Urothelium cell line (cell line): ENCODE results near the gene CUL9.
"Not testable (repeated sequence)": the region's sequence is repeated elsewhere in the genome, so short reads cannot be mapped to it uniquely, and the experiment has no call there.

ENCODE experiments used
- DNase-seq: peaks from one replicate; pipeline ENCODE4 v3.0.0; 2011; ENCODE audit warnings: low spot score, mixed read lengths
- FAIRE-seq: peaks from 2 replicates; lab custom pipeline; 2011; peaks lifted over from hg19 to GRCh38; lab: Jason Lieb, UNC

The CUL9 gene

GRCh38 chr6:43181942-43182860 is at the start of gene CUL9:
Gene CUL9, plus strand, starts transcription at chr6:43182196. Its CDS starts 2,115 bp downstream, at chr6:43184311.
- FAIRE-seq (peak; percentile 90), DNase-seq (peak; percentile 91)

- FAIRE-seq (no peak), DNase-seq (no peak)
These were observed 43.7 kb upstream of the CUL9 start for GRCh38 chr6:43138267-43138666.

GRCh38 chr6:43139973-43140372 is 42.0 kb upstream of the CUL9 start:
- not testable (repeated sequence) for DNase-seq, FAIRE-seq

DNA sequence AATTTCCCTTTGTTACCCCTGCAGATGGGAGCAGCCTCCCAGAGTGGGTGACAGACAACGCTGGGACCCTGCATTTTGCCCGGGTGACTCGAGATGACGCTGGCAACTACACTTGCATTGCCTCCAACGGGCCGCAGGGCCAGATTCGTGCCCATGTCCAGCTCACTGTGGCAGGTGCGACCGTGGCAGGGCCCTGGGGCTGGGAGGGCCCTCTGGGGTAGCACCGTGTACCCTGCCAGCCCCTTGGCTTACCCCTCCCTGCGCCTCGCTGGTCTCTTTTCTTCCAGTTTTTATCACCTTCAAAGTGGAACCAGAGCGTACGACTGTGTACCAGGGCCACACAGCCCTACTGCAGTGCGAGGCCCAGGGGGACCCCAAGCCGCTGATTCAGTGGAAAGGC is 40.4 kb upstream of the CUL9 start:
- DNase-seq (no peak), FAIRE-seq (no peak)

- DNase-seq (no peak), FAIRE-seq (no peak)
These were observed 39.9 kb upstream of the CUL9 start for GRCh38 chr6:43142101-43142500.

GRCh38 chr6:43143235-43144128 is 38.5 kb upstream of the CUL9 start:
- FAIRE-seq (no peak), DNase-seq (peak; percentile 85)

- FAIRE-seq (no peak), DNase-seq (no peak)
These were observed 37.1 kb upstream of the CUL9 start for GRCh38 chr6:43144879-43145278.

GRCh38 chr6:43146261-43146660 is 35.7 kb upstream of the CUL9 start:
- FAIRE-seq = no peak

DNA sequence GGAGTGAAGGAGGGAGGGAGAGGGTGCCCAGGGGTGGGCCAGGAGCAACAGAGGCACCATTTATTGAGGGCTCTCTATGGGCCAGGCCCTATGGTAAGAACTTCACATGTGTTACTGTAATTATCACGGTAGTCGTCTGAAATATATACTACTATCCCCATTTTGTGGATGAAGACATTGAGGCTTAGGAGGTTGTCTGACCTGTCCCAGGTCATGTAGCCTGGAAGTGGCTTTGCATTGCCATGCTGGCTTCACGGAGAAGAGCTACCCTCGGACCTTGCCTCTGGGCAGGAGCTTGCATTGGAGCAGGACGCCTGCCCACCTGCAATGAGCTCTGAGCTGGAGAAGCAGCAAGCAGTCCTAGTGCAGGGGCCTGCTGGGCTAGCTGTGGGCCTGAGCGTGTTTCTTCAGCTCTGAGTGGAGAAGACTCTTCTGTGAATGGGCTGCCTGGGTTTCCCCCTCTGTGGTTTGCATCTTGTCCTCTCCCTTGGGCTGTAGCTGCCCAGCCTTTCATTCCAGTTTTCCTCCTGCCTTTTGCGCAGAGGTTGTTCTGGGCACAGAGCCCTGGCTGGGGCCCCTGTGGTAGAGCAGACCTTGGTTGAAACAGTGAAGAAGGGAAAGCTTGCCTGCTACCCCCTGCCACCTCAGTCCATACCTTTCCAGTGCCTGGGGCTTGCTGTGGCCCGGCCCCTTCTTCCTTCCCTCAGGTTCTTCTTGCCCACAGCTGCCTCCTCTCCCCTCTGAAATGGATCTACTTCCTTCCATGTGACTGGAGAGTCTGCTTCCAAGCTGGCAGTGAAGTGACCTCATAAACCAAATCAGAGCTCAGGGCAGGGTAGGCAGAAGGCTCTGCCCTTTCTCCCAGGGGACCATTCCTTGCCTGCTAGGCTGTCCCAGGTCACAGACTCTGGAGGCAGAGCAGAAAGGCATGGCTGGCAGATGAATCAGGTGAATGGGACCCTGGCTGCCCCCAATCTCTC is 35.0 kb upstream of the CUL9 start:
- FAIRE-seq = no peak
- DNase-seq = no peak

More at GRCh38 chr6:43146261-43146660, 35.7 kb upstream of the CUL9 start:
- DNase-seq = no peak

DNA sequence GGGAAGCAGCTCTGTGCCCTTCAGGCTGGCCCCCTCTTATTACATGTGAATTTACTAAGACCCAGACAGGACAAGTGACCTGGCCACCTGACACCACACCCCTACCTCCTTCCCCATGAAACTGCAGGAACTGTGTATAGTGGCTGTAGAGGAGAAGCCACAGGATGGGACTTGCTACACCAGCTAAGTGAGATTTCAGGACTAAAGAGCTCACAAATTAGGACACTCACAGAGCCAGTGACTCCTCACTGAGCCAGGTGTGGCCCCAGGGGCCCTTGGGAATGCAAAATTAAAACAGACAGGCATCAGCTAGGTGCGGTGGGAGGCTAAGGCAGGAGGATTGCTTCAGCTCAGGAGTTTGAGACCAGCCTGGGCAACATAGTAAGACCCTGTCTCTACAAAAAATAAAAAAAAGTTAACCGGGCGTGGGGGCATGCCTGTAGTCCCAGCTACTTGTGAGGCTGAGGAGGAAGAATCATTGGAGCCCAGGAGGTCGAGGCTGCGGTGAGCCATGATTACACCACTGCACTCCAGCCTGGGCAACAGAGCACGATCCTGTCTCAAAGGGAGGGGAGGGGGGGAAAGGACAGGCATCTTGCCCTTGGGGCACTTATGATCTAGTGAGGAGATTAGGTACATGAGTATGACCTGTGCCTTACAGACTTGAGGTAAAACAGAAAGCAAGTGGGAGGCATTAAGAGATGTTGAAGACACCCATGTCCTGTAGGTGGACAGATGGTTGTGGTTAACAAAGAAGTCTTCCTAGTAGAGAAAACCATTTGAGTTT is 34.1 kb upstream of the CUL9 start:
- DNase-seq = no peak
- FAIRE-seq = no peak

DNA sequence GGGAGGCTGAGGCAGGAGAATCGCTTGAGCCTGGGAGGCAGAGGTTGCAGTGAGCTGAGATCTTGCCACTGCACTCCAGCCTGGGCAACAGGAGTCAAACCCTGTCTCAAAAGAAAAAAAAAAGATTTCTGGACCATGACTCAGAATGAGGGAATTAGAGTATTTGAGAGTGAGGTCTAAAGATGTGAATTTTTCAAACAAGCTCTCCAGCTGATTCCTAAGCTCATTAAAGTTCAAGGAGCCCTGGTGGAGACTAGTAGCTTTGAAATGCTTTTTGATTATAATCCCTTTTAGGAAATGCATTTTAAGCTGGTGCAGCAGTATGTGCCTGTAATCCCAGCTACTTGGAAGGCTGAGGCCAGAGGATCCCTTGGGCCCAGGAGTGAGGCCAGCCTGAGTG is 32.7 kb upstream of the CUL9 start:
- FAIRE-seq = no peak
- DNase-seq = no peak

DNA sequence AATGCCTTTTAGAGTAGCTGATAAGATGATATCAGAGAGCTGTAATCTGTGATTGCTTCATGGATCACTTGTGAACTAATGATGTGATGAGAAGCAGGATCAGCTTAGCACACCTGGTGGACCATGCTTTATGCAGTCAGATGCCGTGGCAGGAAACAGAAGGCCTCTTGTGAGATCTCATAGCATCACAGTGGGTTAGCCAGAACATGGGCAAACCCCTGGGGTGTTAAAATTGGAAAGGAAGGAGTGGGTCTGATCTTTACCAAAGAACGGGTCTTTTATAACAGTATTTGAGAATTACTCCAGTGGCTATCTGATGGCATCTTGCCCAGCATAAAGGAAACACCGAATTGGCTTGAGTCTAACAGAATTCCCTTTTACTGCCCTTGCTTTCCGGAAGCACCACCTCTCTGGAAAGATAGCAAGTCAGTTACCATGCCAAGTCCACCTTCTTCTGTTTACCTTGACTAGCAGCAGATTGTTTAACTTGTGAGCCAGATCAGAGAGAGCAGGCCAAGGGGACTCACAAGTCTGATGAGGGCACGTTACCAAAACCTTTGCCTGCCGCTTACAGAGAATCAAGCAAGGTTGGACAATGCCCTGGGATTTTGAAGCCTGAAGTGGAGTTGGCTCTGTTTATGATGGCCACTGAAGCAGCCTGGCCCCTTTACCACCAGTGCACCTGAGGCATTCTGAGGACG is 31.8 kb upstream of the CUL9 start:
- DNase-seq (no peak), FAIRE-seq (no peak)

DNA sequence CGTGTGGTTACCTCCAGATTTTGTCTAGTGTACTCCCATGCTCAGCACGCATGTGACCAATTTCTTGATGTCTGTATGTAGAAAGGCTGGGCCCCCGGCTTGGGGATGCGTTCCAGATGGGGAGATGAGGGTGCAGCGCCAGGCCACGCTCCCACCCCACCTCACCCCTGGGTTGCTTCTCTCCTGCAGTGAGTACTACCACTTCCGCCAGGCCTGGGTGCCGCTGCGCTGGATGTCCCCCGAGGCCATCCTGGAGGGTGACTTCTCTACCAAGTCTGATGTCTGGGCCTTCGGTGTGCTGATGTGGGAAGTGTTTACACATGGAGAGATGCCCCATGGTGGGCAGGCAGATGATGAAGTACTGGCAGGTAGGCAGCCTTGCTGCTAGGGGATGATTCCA is 22.4 kb upstream of the CUL9 start:
- no peak for FAIRE-seq
- no peak for DNase-seq

DNA sequence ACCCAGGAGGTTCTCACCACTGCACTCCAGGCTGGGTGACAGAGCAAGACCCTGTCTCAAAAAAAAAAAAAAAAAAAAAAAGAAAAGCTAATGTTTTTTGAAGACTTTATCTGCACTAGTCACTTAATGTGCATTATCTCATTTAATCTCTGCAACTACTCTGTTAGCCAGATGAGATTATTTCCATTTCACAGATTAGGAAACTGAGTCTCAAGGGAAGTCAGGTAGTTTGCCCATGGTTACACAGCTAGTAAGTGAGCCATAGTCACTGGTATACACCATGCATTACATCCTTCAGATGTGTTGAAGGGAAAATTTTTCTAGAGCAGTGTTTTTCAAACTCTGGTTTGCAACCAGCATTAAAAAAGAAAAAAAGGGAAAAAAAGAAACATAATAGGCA is 18.1 kb upstream of the CUL9 start:
- no peak for DNase-seq
- FAIRE-seq = no peak

- no peak for FAIRE-seq
- DNase-seq = peak; percentile 83
These were observed 11.5 kb upstream of the CUL9 start for GRCh38 chr6:43170417-43170930.

- DNase-seq = peak; percentile 94
- no peak for FAIRE-seq
These were observed 10.9 kb upstream of the CUL9 start, which contains the start of gene SRF for GRCh38 chr6:43170931-43171706. Gene SRF, plus strand, starts transcription at chr6:43171269. Its CDS starts 388 bp downstream, at chr6:43171657.

GRCh38 chr6:43171707-43172103 is 10.3 kb upstream of the CUL9 start:
- DNase-seq (peak; percentile 19), FAIRE-seq (no peak)
